Gastrocnemius medialis (tissue), 4 donors: ENCODE results near the gene SLC24A4. TPM values are rescaled to one million over a fixed set of nuclear protein-coding genes. Genes with fewer than 3 reads are reported as not detected.

Experiments
- ATAC-seq, 2 donors: fragments of 150-250 bp; one replicate each; pipeline ENCODE4 v1.9.1; 2016
- DNase-seq, 2 donors: peaks; one replicate each; pipeline ENCODE4 v3.0.0-alpha.2; 2019
- H3K27ac ChIP-seq, 4 donors: fragments of 200-600 bp; sonication (generic); 1 replicate in 1 of 4; 2 replicates in 3 of 4; pipeline ENCODE4 v1.5.1; 2016 to 2018; ENCODE audit warnings: mild to moderate bottlenecking in 2 of 4, moderate library complexity in 1 of 4
- H3K27me3 ChIP-seq, 3 donors: fragments of 200-600 bp; sonication (generic) in 2 of 3; 1 replicate in 1 of 3; 2 replicates in 2 of 3; pipeline versions ENCODE4 v1.5.1 to v1.6.0; 2016 to 2019; ENCODE audit warnings: mild to moderate bottlenecking in 1 of 3, moderate library complexity in 1 of 3
- H3K36me3 ChIP-seq, 2 donors: fragments of 200-600 bp; sonication (generic) in 1 of 2; one replicate each; pipeline ENCODE4 v1.5.1; 2017 to 2018
- H3K4me1 ChIP-seq, 2 donors: fragments of 200-600 bp; sonication (generic) in 1 of 2; one replicate each; pipeline ENCODE4 v1.5.1; 2016 to 2017; ENCODE audit warnings: mild to moderate bottlenecking in 2 of 2
- H3K4me3 ChIP-seq, 4 donors: fragments of 200-600 bp; sonication (generic) in 3 of 4; 1 replicate in 1 of 4; 2 replicates in 3 of 4; pipeline ENCODE4 v1.5.1; 2016 to 2019; ENCODE audit warnings: mild to moderate bottlenecking in 2 of 4
- H3K9me3 ChIP-seq, 3 donors: fragments of 200-600 bp; sonication (generic) in 2 of 3; 1 replicate in 1 of 3; 2 replicates in 2 of 3; pipeline ENCODE4 v1.5.1; 2016 to 2019
- POLR2A ChIP-seq, 2 donors: fragments of 450-650 bp; IDR thresholded peaks; one replicate each; pipeline ENCODE4 v1.6.1; 2017; ENCODE audit warnings: antibody characterized with exemption in 2 of 2, mild to moderate bottlenecking in 2 of 2, moderate library complexity in 2 of 2
- in situ Hi-C, 4 donors: fragments of 200-750 bp; cut with MboI; loops; one replicate each; pipeline versions ENCODE4 v1.15.0 to v1.8.0; 2017; ENCODE audit warnings: low sequenced_read_pairs in 4 of 4
- intact Hi-C: fragments of 100-400 bp; cut with DNase I; formaldehyde crosslinking; loops from one replicate; pipeline ENCODE4 v1.15.1; 2023; ENCODE audit warnings: low total_unique reads
- total RNA-seq, 4 donors: library from RNA; depleted of rRNA; stranded (reverse); fragments of >200 nt; gene quantifications; one replicate each; pipeline versions ENCODE4 v1.1.0 to v1.2.3, GENCODE V29; 2016
- TF ChIP-seq, protein P1 (sequence below), 5 experiments: fragments of 450-650 bp in 3 of 5; fragments of 200-600 bp in 2 of 5; sonication (generic) in 2 of 5; IDR thresholded peaks in 4 of 5; conservative IDR thresholded peaks in 1 of 5; 1 replicate in 4 of 5; 2 replicates in 1 of 5; pipeline ENCODE4 v1.5.1; 2016 to 2019; ENCODE audit warnings: antibody characterized with exemption in 5 of 5, mild to moderate bottlenecking in 3 of 5, moderate library complexity in 3 of 5

The SLC24A4 gene
- total RNA-seq, 4 donors from 2014 or later = 0.07 to 0.76 (median 0.50) TPM

DNA sequence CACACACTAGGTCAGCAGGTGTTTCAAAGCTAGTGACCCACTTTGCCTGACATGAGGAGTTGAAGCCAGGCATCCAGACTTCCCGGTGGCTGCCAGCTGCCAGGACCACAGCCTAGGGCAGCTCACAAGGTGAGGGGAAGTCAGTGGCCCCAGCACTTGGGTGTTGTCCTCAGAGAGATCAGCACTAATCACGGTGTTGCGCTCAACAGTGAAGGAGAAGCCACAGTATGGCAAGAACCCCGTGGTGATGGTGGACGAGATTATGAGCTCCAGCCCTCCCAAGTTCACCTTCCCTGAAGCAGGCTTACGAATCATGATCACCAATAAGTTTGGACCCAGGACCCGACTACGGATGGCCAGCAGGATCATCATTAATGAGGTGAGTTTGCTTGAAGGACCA lies 130.7 kb downstream of the SLC24A4 start:
- Histone ChIP-seq H3K4me1 (no peaks in the 10 kb centered on the region), H3K27me3 (no peaks in the 10 kb centered on the region), H3K27ac (no peak overlapping the region), H3K9me3 (no peaks in the 10 kb centered on the region), H3K4me3 (no peak overlapping the region), H3K36me3 (no peaks in the 10 kb centered on the region)
- intact Hi-C loops (loop anchor here (10.0 kb wide), 1 partner anchor 319 kb away; no protein-coding TSS in a partner anchor), in situ Hi-C loops (no loop called here)
- no peak for ATAC-seq
- TF ChIP-seq POLR2A (IDR thresholded peaks at IDR 0.05) = no peak
- TF ChIP-seq, protein P1, sequence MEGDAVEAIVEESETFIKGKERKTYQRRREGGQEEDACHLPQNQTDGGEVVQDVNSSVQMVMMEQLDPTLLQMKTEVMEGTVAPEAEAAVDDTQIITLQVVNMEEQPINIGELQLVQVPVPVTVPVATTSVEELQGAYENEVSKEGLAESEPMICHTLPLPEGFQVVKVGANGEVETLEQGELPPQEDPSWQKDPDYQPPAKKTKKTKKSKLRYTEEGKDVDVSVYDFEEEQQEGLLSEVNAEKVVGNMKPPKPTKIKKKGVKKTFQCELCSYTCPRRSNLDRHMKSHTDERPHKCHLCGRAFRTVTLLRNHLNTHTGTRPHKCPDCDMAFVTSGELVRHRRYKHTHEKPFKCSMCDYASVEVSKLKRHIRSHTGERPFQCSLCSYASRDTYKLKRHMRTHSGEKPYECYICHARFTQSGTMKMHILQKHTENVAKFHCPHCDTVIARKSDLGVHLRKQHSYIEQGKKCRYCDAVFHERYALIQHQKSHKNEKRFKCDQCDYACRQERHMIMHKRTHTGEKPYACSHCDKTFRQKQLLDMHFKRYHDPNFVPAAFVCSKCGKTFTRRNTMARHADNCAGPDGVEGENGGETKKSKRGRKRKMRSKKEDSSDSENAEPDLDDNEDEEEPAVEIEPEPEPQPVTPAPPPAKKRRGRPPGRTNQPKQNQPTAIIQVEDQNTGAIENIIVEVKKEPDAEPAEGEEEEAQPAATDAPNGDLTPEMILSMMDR (IDR thresholded peaks at IDR 0.05 in 4 of 5, conservative IDR thresholded peaks at IDR 0.05 in 1 of 5) = no peak
- DNase-seq = no peak

DNA sequence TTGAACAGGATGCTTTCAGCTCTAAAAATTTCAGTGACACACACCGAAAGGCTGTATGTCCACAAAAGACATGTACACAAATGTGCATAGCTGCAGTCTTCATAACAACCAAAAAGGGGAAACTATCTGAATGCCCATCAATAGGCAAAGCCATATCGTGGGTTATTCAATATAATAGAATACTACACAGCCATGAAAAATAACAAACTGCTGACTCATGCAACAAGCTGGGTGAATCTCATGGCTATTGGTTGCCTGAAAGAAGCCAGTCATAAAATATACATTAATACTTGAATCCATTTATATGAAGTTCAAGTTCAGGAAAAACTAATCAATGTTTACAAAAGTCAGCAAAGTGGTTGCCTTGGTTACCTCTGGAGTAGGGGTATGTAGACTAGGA lies 132.3 kb downstream of the SLC24A4 start:
- intact Hi-C loops = loop anchor here (10.0 kb wide), 1 partner anchor 320 kb away; no protein-coding TSS in a partner anchor

DNA sequence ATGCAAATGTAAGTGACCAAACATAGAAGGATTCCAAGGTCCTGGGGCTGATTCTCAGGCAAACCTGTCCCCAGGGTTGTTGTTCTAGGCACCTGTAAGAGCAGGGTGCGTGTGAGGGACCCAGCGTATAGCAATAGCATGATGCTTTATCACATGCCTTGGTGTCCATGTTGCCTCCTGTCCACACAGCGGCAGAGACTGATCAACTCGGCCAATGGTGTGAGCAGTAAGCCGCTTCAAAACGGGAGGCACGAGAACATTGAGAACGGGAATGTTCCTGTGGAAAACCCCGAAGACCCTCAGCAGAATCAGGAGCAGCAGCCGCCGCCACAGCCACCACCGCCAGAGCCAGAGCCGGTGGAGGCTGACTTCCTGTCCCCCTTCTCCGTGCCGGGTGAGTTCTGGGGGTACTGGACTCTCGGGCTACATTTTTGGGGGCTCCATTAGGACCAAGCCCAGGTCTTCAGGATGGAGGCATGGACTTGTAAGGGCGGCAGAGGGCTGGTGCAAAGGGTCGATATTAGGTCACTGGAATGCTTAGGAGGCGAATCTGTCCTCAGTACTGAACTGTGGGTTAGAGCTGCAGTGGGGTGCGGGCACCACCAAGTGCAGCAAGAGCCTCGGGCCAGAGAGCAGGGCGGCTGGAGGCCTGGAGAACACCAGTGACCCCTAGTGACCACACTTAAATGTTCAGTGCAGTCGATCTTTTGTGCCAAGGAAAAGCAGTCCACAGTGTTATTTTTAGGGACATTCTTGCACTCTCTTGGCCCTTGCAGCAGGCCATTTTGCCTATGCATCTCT lies 133.4 kb downstream of the SLC24A4 start:
- H3K4me1 ChIP-seq = peaks cover 0 to 9% of the 10 kb centered on the region in 2 donors
- no peak for TF ChIP-seq POLR2A (IDR thresholded peaks at IDR 0.05)
- TF ChIP-seq, protein P1 (IDR thresholded peaks at IDR 0.05 in 4 of 5, conservative IDR thresholded peaks at IDR 0.05 in 1 of 5) = peak in 4 of 5 experiments; percentile 30 to 60 (median 50)
- in situ Hi-C loops = no loop called here

More for the DNA sequence above, 132.3 kb downstream of the SLC24A4 start:
- Histone ChIP-seq H3K36me3 (no peaks in the 10 kb centered on the region), H3K27me3 (no peaks in the 10 kb centered on the region), H3K4me1 (no peaks in the 10 kb centered on the region), H3K9me3 (no peaks in the 10 kb centered on the region), H3K27ac (no peak overlapping the region), H3K4me3 (no peak overlapping the region)
- DNase-seq = no peak
- in situ Hi-C loops = no loop called here
- ATAC-seq = no peak
- TF ChIP-seq, protein P1 (IDR thresholded peaks at IDR 0.05 in 4 of 5, conservative IDR thresholded peaks at IDR 0.05 in 1 of 5) = no peak
- TF ChIP-seq POLR2A (IDR thresholded peaks at IDR 0.05) = no peak

DNA sequence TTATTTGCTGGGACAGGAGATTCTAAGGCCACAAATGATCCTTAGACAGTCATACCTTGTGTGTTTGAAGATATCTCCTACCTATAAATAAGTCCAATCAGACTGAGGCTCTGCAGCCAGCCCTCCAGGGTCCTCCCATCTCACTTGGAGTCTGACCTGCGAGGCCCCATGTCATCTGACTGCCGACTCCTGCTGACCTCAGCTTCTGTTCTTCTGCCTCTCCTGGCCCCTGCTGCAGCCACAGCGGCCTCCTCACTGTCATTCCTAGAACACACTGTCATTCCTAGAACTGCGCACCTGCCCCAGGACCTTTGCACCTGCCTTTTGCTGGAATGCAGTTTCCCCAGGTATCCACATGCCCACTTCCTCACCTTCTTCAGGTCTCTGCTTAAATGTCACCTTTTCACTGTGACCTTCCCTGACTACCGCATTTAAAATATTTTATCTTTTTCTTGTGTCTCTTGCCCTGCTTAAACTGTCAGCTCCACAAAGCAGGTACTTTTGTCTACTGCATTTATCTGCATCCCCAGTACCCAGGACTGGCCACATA lies 134.1 kb downstream of the SLC24A4 start:
- in situ Hi-C loops = no loop called here
- Histone ChIP-seq H3K36me3 (no peaks in the 10 kb centered on the region), H3K27me3 (no peaks in the 10 kb centered on the region), H3K9me3 (no peaks in the 10 kb centered on the region), H3K4me1 (peaks cover 0 to 16% of the 10 kb centered on the region in 2 donors), H3K4me3 (no peak overlapping the region), H3K27ac (no peak overlapping the region)
- intact Hi-C loops = loop anchor here (10.0 kb wide), 1 partner anchor 322 kb away; no protein-coding TSS in a partner anchor
- ATAC-seq = no peak
- DNase-seq = no peak
- no peak for TF ChIP-seq POLR2A (IDR thresholded peaks at IDR 0.05)
- TF ChIP-seq, protein P1 (IDR thresholded peaks at IDR 0.05 in 4 of 5, conservative IDR thresholded peaks at IDR 0.05 in 1 of 5) = peak in 1 of 5 experiments; percentile 6

More for the DNA sequence above, 133.4 kb downstream of the SLC24A4 start:
- intact Hi-C loops = loop anchor here (10.0 kb wide), 1 partner anchor 322 kb away; no protein-coding TSS in a partner anchor
- peak; percentile 46 to 72 for ATAC-seq
- Histone ChIP-seq H3K36me3 (no peaks in the 10 kb centered on the region), H3K4me3 (no peak overlapping the region), H3K27me3 (no peaks in the 10 kb centered on the region), H3K9me3 (no peaks in the 10 kb centered on the region), H3K27ac (no peak overlapping the region)
- DNase-seq = no peak
